ENCODE data around the gene AKR1B15.

The AKR1B15 gene

GRCh38 chr7:134587750-134588149, 38.8 kb downstream of the AKR1B15 start:
- TF ChIP-seq, protein P1, sequence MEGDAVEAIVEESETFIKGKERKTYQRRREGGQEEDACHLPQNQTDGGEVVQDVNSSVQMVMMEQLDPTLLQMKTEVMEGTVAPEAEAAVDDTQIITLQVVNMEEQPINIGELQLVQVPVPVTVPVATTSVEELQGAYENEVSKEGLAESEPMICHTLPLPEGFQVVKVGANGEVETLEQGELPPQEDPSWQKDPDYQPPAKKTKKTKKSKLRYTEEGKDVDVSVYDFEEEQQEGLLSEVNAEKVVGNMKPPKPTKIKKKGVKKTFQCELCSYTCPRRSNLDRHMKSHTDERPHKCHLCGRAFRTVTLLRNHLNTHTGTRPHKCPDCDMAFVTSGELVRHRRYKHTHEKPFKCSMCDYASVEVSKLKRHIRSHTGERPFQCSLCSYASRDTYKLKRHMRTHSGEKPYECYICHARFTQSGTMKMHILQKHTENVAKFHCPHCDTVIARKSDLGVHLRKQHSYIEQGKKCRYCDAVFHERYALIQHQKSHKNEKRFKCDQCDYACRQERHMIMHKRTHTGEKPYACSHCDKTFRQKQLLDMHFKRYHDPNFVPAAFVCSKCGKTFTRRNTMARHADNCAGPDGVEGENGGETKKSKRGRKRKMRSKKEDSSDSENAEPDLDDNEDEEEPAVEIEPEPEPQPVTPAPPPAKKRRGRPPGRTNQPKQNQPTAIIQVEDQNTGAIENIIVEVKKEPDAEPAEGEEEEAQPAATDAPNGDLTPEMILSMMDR (IDR thresholded peaks at IDR 0.05; ENCODE audit: insufficient read depth, low read length, missing control alignments) = no peak
- ChIA-PET CTCF (no interaction called here), POLR2A (no interaction called here)
- DNase-seq (ENCODE audit: low read depth, low spot score) = no peak
- H3K4me3 ChIP-seq (ENCODE audit: low read depth, low read length) = no peak overlapping the region

DNA sequence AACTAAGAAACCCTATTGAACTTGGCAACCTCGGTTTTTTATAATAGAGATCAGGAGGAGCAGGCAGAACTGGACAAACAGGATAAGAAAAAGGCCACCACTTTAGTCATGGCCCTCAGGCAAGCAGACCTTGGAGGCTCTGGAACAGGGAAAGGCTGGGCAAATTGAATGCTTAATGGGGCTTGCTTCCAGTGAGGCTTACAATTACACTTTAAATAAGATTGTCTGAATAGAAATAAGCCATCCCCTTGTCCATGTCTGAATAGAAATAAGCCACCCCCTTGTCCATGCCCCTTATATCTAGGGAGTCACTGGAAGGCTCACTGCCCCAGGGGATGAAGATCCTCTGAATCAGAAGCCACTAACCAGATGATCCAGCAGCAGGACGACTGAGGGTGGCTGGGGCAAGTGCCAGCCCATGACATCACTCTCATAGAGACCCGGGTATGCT, 40.6 kb downstream of the AKR1B15 start:
- no peak for DNase-seq (ENCODE audit: low read depth, low spot score)
- CTCF ChIA-PET = no interaction called here
- POLR2A ChIA-PET = no interaction called here
- H3K4me3 ChIP-seq (ENCODE audit: low read depth, low read length) = no peak overlapping the region
- TF ChIP-seq, protein P1 (IDR thresholded peaks at IDR 0.05; ENCODE audit: insufficient read depth, low read length, missing control alignments) = no peak

DNA sequence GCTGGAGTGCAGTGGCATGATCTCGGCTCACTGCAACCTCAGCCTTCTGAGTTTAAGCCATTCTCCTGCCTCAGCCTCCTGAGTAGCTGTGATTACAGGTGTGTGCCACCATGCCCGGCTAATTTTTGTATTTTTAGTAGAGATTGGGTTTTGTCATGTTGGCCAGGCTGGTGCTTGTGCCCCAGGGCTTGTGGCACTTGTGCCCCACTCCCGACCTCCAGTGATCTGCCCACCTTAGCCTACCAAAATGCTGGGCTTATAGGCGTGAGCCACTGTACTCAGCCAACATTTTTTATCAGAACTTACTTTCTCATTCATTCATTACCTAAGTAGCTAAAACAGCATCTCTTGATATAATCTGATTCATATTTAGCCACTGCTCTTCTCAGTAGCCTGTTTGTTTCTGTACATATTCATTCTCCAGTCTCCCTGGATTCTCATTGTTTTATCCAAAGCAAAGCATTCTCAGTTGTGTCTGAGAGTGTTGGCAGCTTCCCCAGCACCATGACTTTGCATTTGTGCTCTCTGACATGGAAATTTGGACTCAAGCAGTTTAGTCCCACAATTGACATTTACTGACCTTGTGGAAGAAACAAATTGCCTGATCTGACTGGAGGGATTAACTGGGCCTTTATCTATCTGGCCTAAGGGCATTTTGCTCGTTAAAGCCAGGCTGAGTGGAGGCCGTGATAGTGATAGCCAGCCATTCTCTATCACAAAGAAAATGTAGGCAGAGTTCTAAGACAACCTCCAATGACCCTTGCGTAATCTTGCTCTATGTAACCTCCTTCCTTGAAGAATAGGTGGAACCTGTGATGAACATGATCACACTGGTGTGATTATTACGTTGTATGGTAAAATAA, 44.9 kb downstream of the AKR1B15 start:
- no peak overlapping the region for H3K4me3 ChIP-seq (ENCODE audit: low read depth, low read length)
- CTCF ChIA-PET = interaction anchor here (1.0 to 1.6 kb wide), 5 partner anchors 12 to 160 kb away, joined by 3 to 5 read pairs (median 3); no protein-coding TSS in a partner anchor
- DNase-seq (ENCODE audit: low read depth, low spot score) = peak; percentile 74
- TF ChIP-seq, protein P1 (IDR thresholded peaks at IDR 0.05; ENCODE audit: insufficient read depth, low read length, missing control alignments) = no peak
- POLR2A ChIA-PET = no interaction called here

DNA sequence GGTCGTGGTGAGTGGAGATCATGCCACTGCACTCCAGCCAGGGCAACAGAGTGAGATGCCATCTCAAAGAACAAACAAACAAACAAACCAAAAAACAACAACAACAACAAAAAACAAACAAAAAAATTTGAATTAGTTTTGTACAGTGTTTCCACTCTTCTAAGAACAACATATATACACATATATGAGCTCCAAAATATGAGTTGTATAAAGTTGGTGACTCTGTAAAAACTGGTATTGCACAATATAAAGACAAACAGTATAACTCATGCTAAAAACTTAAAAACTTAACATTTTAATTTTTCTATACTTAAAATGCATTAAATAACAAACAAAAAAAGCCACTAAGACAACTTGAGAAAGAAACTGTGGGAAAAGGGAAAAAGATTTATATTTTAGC, 46.0 kb downstream of the AKR1B15 start:
- CTCF ChIA-PET = interaction anchor here (1.0 to 5.7 kb wide), 2 partner anchors 12 to 162 kb away, joined by 3 to 39 read pairs; no protein-coding TSS in a partner anchor

DNA sequence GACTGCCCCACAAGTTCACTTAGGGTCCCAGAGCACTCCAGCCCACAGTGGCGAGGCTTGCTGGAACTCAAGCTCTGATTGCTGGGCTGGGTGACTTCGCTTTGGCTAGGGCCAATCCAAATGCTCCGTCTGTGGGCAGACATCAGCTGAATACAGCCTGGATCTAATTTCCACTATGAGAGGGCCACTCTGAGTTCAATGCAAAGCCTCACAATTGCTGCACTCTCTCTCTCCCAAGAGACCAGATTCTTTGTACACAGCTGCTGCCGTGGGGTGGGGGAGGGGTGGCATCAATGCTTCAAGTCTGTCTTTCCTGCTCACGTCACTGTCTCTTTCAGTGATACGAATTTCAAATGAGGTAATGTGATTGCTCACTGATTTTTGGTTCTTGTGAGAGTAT, 50.5 kb downstream of the AKR1B15 start:
- CTCF ChIA-PET = interaction anchor here (1.0 to 5.7 kb wide), 8 partner anchors 8 to 169 kb away, joined by 3 to 39 read pairs (median 4); partner anchors contain the start of gene AKR1B15
- H3K4me3 ChIP-seq (ENCODE audit: low read depth, low read length) = no peak overlapping the region
- POLR2A ChIA-PET = no interaction called here
- no peak for DNase-seq (ENCODE audit: low read depth, low spot score)
- TF ChIP-seq, protein P1 (IDR thresholded peaks at IDR 0.05; ENCODE audit: insufficient read depth, low read length, missing control alignments) = no peak

More for the DNA sequence above, 46.0 kb downstream of the AKR1B15 start:
- POLR2A ChIA-PET = interaction anchor here (0.6 kb wide), 1 partner anchor 8 kb away, joined by 3 read pairs; no protein-coding TSS in a partner anchor
- H3K4me3 ChIP-seq (ENCODE audit: low read depth, low read length) = no peak overlapping the region
- no peak for DNase-seq (ENCODE audit: low read depth, low spot score)
- TF ChIP-seq, protein P1 (IDR thresholded peaks at IDR 0.05; ENCODE audit: insufficient read depth, low read length, missing control alignments) = no peak

GRCh38 chr7:134601459-134601858, 52.5 kb downstream of the AKR1B15 start:
- TF ChIP-seq, protein P1 (IDR thresholded peaks at IDR 0.05; ENCODE audit: insufficient read depth, low read length, missing control alignments) = no peak
- no peak for DNase-seq (ENCODE audit: low read depth, low spot score)
- ChIA-PET CTCF (interaction anchor here (0.6 to 3.6 kb wide), 6 partner anchors 11 to 169 kb away, joined by 3 to 38 read pairs (median 14); no protein-coding TSS in a partner anchor), POLR2A (no interaction called here)
- no peak overlapping the region for H3K4me3 ChIP-seq (ENCODE audit: low read depth, low read length)
